Stimulated activated CD8-positive, alpha-beta memory T cell treated with anti-CD3 and anti-CD28 coated beads, Interleukin-7, amount 100 ng/mL, for 48 hours (primary cell): ENCODE measurements around the gene BAHCC1.
A peak's percentile ranks its signal among the peaks of the same experiment; 100 is the strongest.

Experiments used
- DNase-seq, 2 donors: peaks; one replicate each; pipeline ENCODE4 v3.0.0-alpha.2; 2020; ENCODE audit warnings: low read depth in 1 of 2; ENCODE audit errors: extremely low read depth in 1 of 2

BAHCC1 gene

DNA sequence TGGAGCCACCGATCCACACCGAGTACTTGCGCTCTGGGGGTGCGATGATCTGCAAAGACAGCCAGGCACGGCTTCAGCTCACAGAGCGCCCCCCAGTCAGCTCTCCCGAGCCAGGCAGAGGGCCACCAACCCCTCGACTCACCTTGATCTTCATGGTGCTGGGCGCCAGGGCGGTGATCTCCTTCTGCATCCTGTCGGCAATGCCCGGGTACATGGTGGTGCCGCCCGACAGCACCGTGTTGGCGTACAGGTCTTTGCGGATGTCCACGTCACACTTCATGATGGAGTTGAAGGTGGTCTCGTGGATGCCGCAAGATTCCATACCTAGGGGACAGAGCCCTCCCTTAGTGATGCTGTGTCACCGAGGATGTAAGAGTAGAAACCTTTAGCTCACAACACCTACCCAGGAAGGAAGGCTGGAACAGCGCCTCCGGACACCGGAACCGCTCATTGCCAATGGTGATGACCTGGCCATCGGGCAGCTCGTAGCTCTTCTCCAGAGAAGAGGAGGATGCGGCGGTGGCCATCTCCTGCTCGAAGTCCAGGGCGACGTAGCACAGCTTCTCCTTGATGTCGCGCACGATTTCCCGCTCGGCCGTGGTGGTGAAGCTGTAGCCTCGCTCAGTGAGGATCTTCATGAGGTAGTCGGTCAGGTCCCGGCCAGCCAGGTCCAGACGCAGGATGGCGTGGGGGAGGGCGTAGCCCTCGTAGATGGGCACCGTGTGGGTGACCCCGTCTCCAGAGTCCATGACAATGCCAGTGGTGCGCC lies 115.7 kb downstream of the BAHCC1 start:
- no peak for DNase-seq

GRCh38 chr17:81511554-81511803 lies 116.2 kb downstream of the BAHCC1 start:
- DNase-seq = no peak

- DNase-seq = no peak
Observed at GRCh38 chr17:81511804-81512561, 116.7 kb downstream of the BAHCC1 start.

DNA sequence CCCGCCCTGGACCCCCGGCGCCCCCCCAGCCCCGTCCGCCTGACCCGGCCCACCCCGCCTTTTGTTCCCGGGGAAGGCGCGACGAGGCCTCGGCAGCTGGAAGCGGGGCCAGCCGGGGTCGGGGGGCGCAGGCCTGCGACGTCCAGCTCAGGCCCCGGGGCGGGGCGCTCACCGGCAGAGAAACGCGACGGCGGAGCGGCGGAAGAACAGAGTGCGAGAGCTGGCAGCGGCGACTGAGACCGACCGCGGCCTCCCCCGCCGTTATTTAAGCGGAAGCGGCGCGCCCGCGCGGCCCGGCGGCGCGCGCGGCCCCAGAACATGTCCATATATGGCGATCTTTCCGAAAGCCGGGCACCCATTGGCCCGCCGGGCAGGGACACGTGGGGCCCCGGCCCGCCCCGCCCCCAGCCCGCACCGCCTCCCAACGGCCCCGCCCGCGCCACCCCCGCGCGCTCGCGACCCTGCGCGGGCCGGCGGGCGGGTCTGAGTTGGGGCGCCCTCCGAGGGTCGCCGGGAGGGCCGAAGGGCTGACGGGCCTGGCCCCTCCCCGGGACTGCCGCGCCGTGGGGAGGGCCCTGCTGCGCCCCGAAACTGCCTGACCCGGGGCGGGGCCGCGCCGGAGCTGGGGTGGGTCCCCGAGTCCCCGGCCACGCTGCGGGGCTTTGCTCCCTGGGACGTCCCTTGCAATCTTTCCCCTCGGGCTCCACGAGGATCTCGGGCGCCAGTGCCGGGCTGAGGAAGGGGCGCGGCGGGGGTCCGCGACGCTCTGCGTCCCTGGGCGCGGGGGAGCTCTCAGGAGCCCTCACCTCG lies 117.5 kb downstream of the BAHCC1 start, which contains the start of gene ACTG1:
TSS of gene ACTG1 (minus strand) at position 238 of the 810 bp plus-strand sequence. CDS start 445 bp downstream, outside the sequence.
- peak; percentile 80 to 85 for DNase-seq

DNA sequence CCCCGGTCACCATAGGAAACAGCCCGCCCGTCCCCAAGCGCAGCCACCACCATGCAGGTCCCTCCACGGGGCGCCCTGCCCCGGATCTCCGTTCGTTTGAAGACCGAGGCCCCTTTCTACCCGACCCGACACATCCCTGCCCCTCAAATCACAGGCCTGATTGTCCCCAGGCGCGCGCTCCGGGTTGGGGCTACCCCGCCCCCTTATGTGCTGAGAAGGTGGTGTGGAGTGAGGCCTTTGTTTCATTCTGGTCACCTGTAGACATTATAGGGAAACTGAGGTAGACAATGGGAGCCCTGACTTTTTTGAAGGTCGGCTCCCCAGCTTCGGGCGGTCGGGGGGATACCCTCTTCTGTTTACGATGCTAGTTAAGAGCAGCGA lies 118.1 kb downstream of the BAHCC1 start:
- DNase-seq = peak in 1 of 2 donors; percentile 49

GRCh38 chr17:81513753-81514488 lies 118.7 kb downstream of the BAHCC1 start:
- DNase-seq = no peak

- DNase-seq = no peak
Observed at GRCh38 chr17:81514489-81514738, 119.2 kb downstream of the BAHCC1 start.

DNA sequence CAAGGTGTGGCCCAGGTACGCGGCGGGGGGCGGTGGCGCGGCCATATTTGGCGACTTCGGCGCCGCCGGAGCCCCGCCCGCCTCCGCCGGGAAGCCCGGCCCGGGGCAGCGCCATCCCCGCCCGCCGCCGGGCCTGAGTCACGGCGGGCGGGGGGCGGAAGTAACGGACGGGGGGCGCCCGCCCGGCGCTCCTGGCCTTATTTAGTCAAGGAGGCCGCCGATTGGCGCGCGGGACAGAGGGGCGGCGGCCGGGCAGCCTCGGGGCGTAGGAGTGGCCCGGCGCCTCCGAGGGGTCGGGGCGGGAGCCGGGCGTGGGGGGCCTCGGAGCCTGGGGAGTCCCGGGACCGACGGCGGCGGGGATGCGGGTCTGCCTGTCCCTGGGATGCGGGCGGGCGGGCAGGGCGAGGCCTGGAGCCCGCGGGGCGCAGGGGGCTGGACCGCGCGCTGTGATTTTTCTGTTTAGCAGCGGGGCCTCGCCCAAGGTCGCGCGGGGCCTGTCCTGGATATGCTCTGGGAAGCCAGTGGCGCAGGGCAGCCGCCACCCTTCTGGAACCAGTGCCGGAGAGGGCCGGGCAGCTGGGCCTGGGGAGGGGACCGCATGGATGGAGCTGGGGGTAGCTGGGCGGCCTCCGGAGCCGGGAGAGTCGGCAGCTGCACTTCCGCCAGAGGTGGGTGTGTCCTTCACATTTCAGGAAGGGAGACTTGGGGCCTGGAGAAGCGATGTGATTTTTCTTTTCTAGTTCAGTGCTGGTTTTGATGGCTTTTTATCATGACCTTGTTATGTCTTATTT lies 119.7 kb downstream of the BAHCC1 start:
- peak in 1 of 2 donors; percentile 70 for DNase-seq

DNA sequence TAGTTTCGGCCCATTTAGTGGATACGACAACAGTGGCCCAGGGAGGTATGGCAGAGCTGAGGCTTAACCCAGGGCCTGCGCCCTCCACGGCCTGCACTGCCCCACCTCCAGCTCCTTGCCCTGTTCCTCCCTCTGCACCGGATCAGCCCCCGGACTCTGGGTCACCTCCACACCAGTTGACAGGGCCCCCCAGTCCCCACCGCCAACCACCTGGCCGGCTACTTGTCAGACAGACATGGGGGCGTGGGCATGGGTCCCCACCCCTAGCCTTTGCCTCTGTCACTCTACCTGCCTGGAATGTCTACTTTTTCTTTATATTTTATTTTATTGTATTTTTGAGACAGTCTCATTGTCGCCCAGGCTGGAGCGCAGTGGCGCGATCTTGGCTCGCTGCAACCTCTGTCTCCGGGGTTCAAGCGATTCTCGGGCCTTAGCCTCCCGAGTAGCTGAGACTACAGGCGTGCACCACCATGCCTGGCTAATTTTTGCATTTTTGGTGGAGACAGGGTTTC lies 120.3 kb downstream of the BAHCC1 start:
- no peak for DNase-seq
